H9 (cell line): Measurements from ENCODE around the gene TM7SF3. TPM values are rescaled to one million over a fixed set of nuclear protein-coding genes. Genes with fewer than 3 reads are reported as not detected.
A peak's percentile ranks its signal among the peaks of the same experiment; 100 is the strongest.

Experiments used
- DNase-seq: peaks from one replicate; pipeline ENCODE4 v3.0.0-alpha.2; 2017
- H2AFZ ChIP-seq: one replicate; pipeline ENCODE4 v1.6.1; 2013; ENCODE audit warnings: mild to moderate bottlenecking, low read length, control low read depth, moderate library complexity
- H2AK5ac ChIP-seq: 2 replicates; pipeline ENCODE4 v1.6.1; 2013; ENCODE audit warnings: low read length, control low read depth, mixed read lengths; ENCODE audit not compliant: insufficient read length
- H2BK120ac ChIP-seq: one replicate; pipeline ENCODE4 v1.6.1; 2013; ENCODE audit warnings: low read depth, mild to moderate bottlenecking, low read length, control low read depth, inconsistent platforms; ENCODE audit not compliant: poor library complexity, severe bottlenecking
- H2BK12ac ChIP-seq: 2 replicates; pipeline ENCODE4 v1.6.1; 2013; ENCODE audit warnings: low read length, control low read depth, mixed read lengths, low read depth; ENCODE audit not compliant: insufficient read length
- H2BK15ac ChIP-seq: 2 replicates; pipeline ENCODE4 v1.6.1; 2013; ENCODE audit warnings: low read depth, low read length, control low read depth
- H2BK20ac ChIP-seq: one replicate; pipeline ENCODE4 v1.6.1; 2013; ENCODE audit warnings: low read depth, mild to moderate bottlenecking, low read length, control low read depth, inconsistent platforms; ENCODE audit not compliant: poor library complexity, severe bottlenecking
- H2BK5ac ChIP-seq: 2 replicates; pipeline ENCODE4 v1.6.1; 2013; ENCODE audit warnings: low read length, control low read depth, mixed read lengths; ENCODE audit not compliant: insufficient read length
- H3K14ac ChIP-seq: 2 replicates; pipeline ENCODE4 v1.6.1; 2013; ENCODE audit warnings: low read length, control low read depth; ENCODE audit not compliant: insufficient read depth
- H3K18ac ChIP-seq: 2 replicates; pipeline ENCODE4 v1.6.1; 2013; ENCODE audit warnings: low read depth, mild to moderate bottlenecking, mixed read lengths, low read length, control low read depth; ENCODE audit not compliant: insufficient read length
- H3K23ac ChIP-seq: 2 replicates; pipeline ENCODE4 v1.6.1; 2013; ENCODE audit warnings: low read length, control low read depth, mixed read lengths, low read depth; ENCODE audit not compliant: insufficient read length
- H3K23me2 ChIP-seq: 2 replicates; pipeline ENCODE4 v1.6.1; 2013; ENCODE audit warnings: low read depth, mild to moderate bottlenecking, mixed read lengths, low read length, control low read depth; ENCODE audit not compliant: insufficient read length, poor library complexity, severe bottlenecking
- H3K27ac ChIP-seq: 2 replicates; pipeline ENCODE4 v1.5.1; 2013; ENCODE audit warnings: low read length, control low read depth, mixed read lengths, low read depth; ENCODE audit not compliant: insufficient read length
- H3K27me3 ChIP-seq: 2 replicates; pipeline ENCODE4 v1.6.1; 2013; ENCODE audit warnings: low read length, control low read depth, inconsistent platforms; ENCODE audit not compliant: insufficient read depth
- H3K4ac ChIP-seq: 2 replicates; pipeline ENCODE4 v1.6.1; 2013; ENCODE audit warnings: low read depth, mild to moderate bottlenecking, control low read depth, inconsistent platforms, low read length, moderate library complexity
- H3K4me1 ChIP-seq: 2 replicates; pipeline ENCODE4 v1.6.1; 2013; ENCODE audit warnings: low read length, control low read depth, inconsistent platforms; ENCODE audit not compliant: insufficient read depth
- H3K4me2 ChIP-seq: 2 replicates; pipeline ENCODE4 v1.6.1; 2013; ENCODE audit warnings: low read length, control low read depth, mixed read lengths; ENCODE audit not compliant: insufficient read length, insufficient read depth
- H3K56ac ChIP-seq: 2 replicates; pipeline ENCODE4 v1.6.1; 2013; ENCODE audit warnings: low read depth, mild to moderate bottlenecking, mixed read lengths, low read length, control low read depth; ENCODE audit not compliant: insufficient read length
- H3K79me1 ChIP-seq: 2 replicates; pipeline ENCODE4 v1.6.1; 2013; ENCODE audit warnings: low read depth, mild to moderate bottlenecking, moderate library complexity, low read length, control low read depth, inconsistent platforms; ENCODE audit not compliant: insufficient read depth, poor library complexity, severe bottlenecking
- H3K79me2 ChIP-seq: 2 replicates; pipeline ENCODE4 v1.6.1; 2013; ENCODE audit warnings: low read length, control low read depth, inconsistent platforms; ENCODE audit not compliant: insufficient read depth
- H3K9ac ChIP-seq: 2 replicates; pipeline ENCODE4 v1.6.1; 2013; ENCODE audit warnings: low read length, control low read depth, mixed read lengths; ENCODE audit not compliant: insufficient read length; ENCODE audit errors: extremely low read depth
- H3K9me3 ChIP-seq: one replicate; pipeline ENCODE4 v1.6.1; 2013; ENCODE audit warnings: low read depth, low read length, inconsistent platforms; ENCODE audit not compliant: control insufficient read depth
- H3T11ph ChIP-seq: one replicate; pipeline ENCODE4 v1.6.1; 2013; ENCODE audit warnings: mild to moderate bottlenecking, low read length, control low read depth, inconsistent platforms
- H4K20me1 ChIP-seq: one replicate; pipeline ENCODE4 v1.6.1; 2013; ENCODE audit not compliant: control insufficient read depth, insufficient read length, insufficient read depth
- H4K5ac ChIP-seq: 2 replicates; pipeline ENCODE4 v1.6.1; 2013; ENCODE audit warnings: low read depth, mild to moderate bottlenecking, mixed read lengths, low read length, control low read depth; ENCODE audit not compliant: insufficient read length
- H4K8ac ChIP-seq: replicated peaks from 2 replicates; pipeline ENCODE4 v1.6.1; 2013; ENCODE audit warnings: low read length, control low read depth, mixed read lengths, low read depth; ENCODE audit not compliant: insufficient read length
- H4K91ac ChIP-seq: 2 replicates; pipeline ENCODE4 v1.6.1; 2013; ENCODE audit warnings: low read depth, mild to moderate bottlenecking, moderate library complexity, mixed read lengths, low read length, control low read depth; ENCODE audit not compliant: insufficient read length
- H3K27ac Mint-ChIP-seq, 3 experiments: 2 replicates in 2 of 3; 3 replicates in 1 of 3; pipeline ENCODE4 v1.8.0; 2020 to 2021; ENCODE audit warnings: mixed read lengths in 3 of 3, mild to moderate bottlenecking in 1 of 3, moderate library complexity in 1 of 3
- H3K27me3 Mint-ChIP-seq: 2 replicates; pipeline ENCODE4 v1.8.0; 2021; ENCODE audit warnings: low read depth, mild to moderate bottlenecking, moderate library complexity, mixed read lengths
- H3K36me3 Mint-ChIP-seq, 3 experiments: 2 replicates in 2 of 3; 3 replicates in 1 of 3; pipeline ENCODE4 v1.8.0; 2020 to 2021; ENCODE audit warnings: low read depth in 3 of 3, mixed read lengths in 3 of 3; ENCODE audit not compliant: insufficient read depth in 1 of 3
- H3K4me1 Mint-ChIP-seq, 2 experiments: 2 replicates each; pipeline ENCODE4 v1.8.0; 2020; ENCODE audit warnings: mixed read lengths in 2 of 2
- H3K4me3 Mint-ChIP-seq, 2 experiments: 2 replicates in 1 of 2; 3 replicates in 1 of 2; pipeline ENCODE4 v1.8.0; 2020 to 2021; ENCODE audit warnings: mild to moderate bottlenecking in 2 of 2, mixed read lengths in 2 of 2, moderate library complexity in 1 of 2
- H3K9me3 Mint-ChIP-seq, 2 experiments: 2 replicates in 1 of 2; 3 replicates in 1 of 2; pipeline ENCODE4 v1.8.0; 2020; ENCODE audit warnings: mild to moderate bottlenecking in 2 of 2, mixed read lengths in 2 of 2, moderate library complexity in 1 of 2
- CTCF ChIP-seq: fragments of 200-600 bp; sonication (generic); conservative IDR thresholded peaks from 3 replicates; pipeline ENCODE4 v1.8.0; 2021; ENCODE audit warnings: antibody characterized with exemption, mild to moderate bottlenecking
- WGBS: extraction: QIAGEN DNeasy Blood & Tissue Kit; methylation state at CpG from one replicate; pipeline ENCODE4 v1.1.7; 2013; ENCODE audit warnings: missing lambda C conversion rate, low lambda C conversion rate, mixed read lengths; ENCODE audit not compliant: insufficient read length; ENCODE audit errors: extremely low coverage; 5-methylcytosine and 5-hydroxymethylcytosine counted together
- total RNA-seq: library from RNA; stranded (reverse); gene quantifications from 2 replicates; pipeline ENCODE4 v1.2.1, GENCODE V29; 2021

Gene TM7SF3
- total RNA-seq, 1 experiment from 2014 or later, result 74.9 TPM

- H3K36me3 Mint-ChIP-seq, result peaks cover 6 to 28% (median 22%) of the 10 kb centered on the region in 3 experiments; a peak in 5 of 7 replicates
- H3K27me3 Mint-ChIP-seq, result no peaks in the 10 kb centered on the region
Observed at GRCh38 chr12:27002141-27002540, 12.0 kb downstream of the TM7SF3 start.

More at GRCh38 chr12:27002141-27002540, 12.0 kb downstream of the TM7SF3 start:
- no peak overlapping the region for H4K8ac ChIP-seq
- no peak overlapping the region for H2BK120ac ChIP-seq
- H2AK5ac ChIP-seq, result no peak overlapping the region
- H3K9ac ChIP-seq, result no peak overlapping the region
- H3K79me2 ChIP-seq, result peaks cover 4% of the 10 kb centered on the region
- H3K79me1 ChIP-seq, result peaks cover 5% of the 10 kb centered on the region
- H3K14ac ChIP-seq, result no peak overlapping the region
- H3K9me3 ChIP-seq, result no peaks in the 10 kb centered on the region
- Mint-ChIP-seq H3K4me1 (peaks cover 6 to 13% of the 10 kb centered on the region in 2 experiments), H3K27ac (peak overlapping the region in 1 of 3 experiments; percentile 6; a peak in 2 of 7 replicates), H3K9me3 (no peaks in the 10 kb centered on the region), H3K4me3 (no peak overlapping the region)
- DNase-seq, result no peak
- no peak overlapping the region for H3K4ac ChIP-seq
- H4K5ac ChIP-seq, result no peak overlapping the region
- no peak overlapping the region for H4K91ac ChIP-seq
- no peaks in the 10 kb centered on the region for H4K20me1 ChIP-seq
- H2AFZ ChIP-seq, result no peak overlapping the region
- no peaks in the 10 kb centered on the region for H3K27me3 ChIP-seq
- no peak overlapping the region for H3K27ac ChIP-seq
- H3K56ac ChIP-seq, result no peak overlapping the region
- no peak overlapping the region for H3K4me2 ChIP-seq
- H3K4me1 ChIP-seq, result peaks cover 2% of the 10 kb centered on the region; the same call in 1 of the 2 replicates
- H3K18ac ChIP-seq, result no peak overlapping the region
- WGBS, result no CpG with 5 or more reads among the region's 5 CpGs
- no peak overlapping the region for H3T11ph ChIP-seq
- no peak overlapping the region for H2BK20ac ChIP-seq
- H3K23ac ChIP-seq, result no peak overlapping the region
- no peak overlapping the region for H2BK15ac ChIP-seq
- H3K23me2 ChIP-seq, result no peaks in the 10 kb centered on the region
- no peak overlapping the region for H2BK5ac ChIP-seq
- no peak overlapping the region for H2BK12ac ChIP-seq
- no peak for TF ChIP-seq CTCF
